Measurements from ENCODE around the gene DPEP3.

DNA sequence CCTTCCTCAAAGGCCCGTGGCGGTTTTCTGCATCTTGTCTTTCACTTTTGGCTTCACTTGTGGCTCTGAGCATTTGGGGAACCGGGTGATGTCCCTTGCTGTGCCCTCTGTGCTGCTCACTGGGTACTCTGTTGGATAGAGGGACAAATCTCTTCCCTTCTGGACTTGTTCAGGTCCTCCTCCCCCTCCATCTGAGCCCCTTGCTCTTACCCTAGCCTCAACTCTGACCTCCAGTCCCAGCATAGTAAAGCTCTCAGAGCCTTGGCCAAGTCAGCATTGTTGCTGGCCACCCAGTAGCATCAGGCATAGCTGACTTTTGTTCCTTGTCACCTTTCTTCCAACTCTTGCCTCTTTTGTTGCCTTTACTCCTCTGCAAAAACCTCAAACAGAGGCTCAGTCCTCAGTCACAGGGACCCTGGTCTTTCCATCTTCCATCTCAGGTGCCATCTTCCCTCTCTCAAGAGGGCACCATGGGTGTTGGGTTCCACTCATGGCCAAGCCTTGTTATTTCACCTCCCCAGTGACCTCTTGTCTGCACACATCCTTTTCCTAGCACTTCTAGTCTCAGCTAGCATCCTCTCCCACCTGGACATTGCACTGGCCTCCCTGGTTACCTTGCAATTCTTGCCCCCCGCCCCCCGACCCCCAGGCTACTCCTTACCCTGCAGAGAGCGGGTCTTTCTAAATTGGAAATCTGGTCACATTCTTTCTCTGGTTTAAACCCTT is 43.3 kb downstream of the DPEP3 start:
- no peak for TF ChIP-seq TEAD4 (CRISPR knock-in tag; IDR thresholded peaks at IDR 0.05)
- TF ChIP-seq, protein P1, sequence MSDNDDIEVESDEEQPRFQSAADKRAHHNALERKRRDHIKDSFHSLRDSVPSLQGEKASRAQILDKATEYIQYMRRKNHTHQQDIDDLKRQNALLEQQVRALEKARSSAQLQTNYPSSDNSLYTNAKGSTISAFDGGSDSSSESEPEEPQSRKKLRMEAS (CRISPR knock-in tag; IDR thresholded peaks at IDR 0.05) = no peak
- TF ChIP-seq, protein P2, sequence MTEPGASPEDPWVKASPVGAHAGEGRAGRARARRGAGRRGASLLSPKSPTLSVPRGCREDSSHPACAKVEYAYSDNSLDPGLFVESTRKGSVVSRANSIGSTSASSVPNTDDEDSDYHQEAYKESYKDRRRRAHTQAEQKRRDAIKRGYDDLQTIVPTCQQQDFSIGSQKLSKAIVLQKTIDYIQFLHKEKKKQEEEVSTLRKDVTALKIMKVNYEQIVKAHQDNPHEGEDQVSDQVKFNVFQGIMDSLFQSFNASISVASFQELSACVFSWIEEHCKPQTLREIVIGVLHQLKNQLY (CRISPR knock-in tag; IDR thresholded peaks at IDR 0.05) = no peak

Measured in WTC11 (cell line).